Measurements from ENCODE around the gene ORM2. TPM values are rescaled to one million over a fixed set of nuclear protein-coding genes. Genes with fewer than 3 reads are reported as not detected.

Gene ORM2
- total RNA-seq, 1 experiment from 2014 or later: 46.0 TPM

DNA sequence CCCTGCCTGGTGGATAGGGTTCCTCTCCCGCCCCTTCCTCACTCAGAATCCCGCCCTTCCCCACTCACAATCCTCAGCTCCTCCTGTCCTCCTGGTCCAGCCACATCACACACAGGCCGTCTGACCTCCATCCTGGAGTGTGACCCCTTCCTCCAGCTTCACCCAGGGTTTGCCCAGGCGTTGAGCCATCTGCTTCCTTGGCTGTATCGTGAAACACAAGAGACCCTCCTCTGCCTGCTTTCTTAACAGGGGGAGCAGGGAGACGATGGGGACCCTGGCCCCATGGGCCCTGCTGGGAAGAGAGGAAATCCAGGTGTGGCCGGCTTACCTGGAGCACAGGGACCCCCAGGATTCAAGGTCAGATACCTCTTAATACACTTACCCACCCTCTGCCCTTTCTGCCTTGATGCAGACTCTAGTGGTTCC is 39.1 kb upstream of the ORM2 start:
- DNase-seq: peak in 1 of 2 experiments; percentile 40

GRCh38 chr9:114291064-114291474 is 38.6 kb upstream of the ORM2 start:
- Mint-ChIP-seq H3K36me3 (ENCODE audit: insufficient read depth, unreplicated experiment) (peaks cover 29% of the 10 kb centered on the region), H3K9me3 (ENCODE audit: unreplicated experiment) (peaks cover 20% of the 10 kb centered on the region), H3K4me3 (ENCODE audit: unreplicated experiment) (no peak overlapping the region), H3K27me3 (ENCODE audit: insufficient read depth, unreplicated experiment) (no peaks in the 10 kb centered on the region), H3K4me1 (ENCODE audit: low read depth, unreplicated experiment) (peaks cover 7% of the 10 kb centered on the region), H3K27ac (ENCODE audit: unreplicated experiment) (no peak overlapping the region)
- intact Hi-C loops (cut with micrococcal nuclease; ENCODE audit: unreplicated experiment): loop anchor here (1.0 to 5.0 kb wide), 5 partner anchors 52 to 554 kb away; partner anchors contain the start of gene COL27A1
- POLR2A ChIA-PET: no interaction called here
- Histone ChIP-seq H3K4me1 (peaks cover 14% of the 10 kb centered on the region), H3K9me3 (peaks cover 5% of the 10 kb centered on the region), H3K36me3 (ENCODE audit: control insufficient read depth, insufficient read depth, low read length) (peaks cover 3% of the 10 kb centered on the region; the same call in 1 of the 2 replicates), H3K27me3 (replicated peaks; ENCODE audit: control insufficient read depth, insufficient read depth, low read length) (no peaks in the 10 kb centered on the region), H3K4me3 (ENCODE audit: low read depth, low read length) (no peak overlapping the region)
- CTCF ChIA-PET: interaction anchor here (0.5 to 6.5 kb wide), 15 partner anchors 26 to 504 kb away, joined by 3 to 84 read pairs (median 4); partner anchors contain the start of gene COL27A1
- BruUV-seq (replicated peaks): no TSS peak
- DNase-seq: peak; percentile 70 to 80
- peak; percentile 81 to 92 for TF ChIP-seq CTCF (IDR thresholded peaks at IDR 0.05; ENCODE audit: insufficient read depth in 1 of 2, low read depth in 1 of 2, low read length in 1 of 2, severe bottlenecking in 1 of 2, unreplicated experiment in 1 of 2)

More for the DNA sequence above, 39.1 kb upstream of the ORM2 start:
- no peak for TF ChIP-seq CTCF (IDR thresholded peaks at IDR 0.05; ENCODE audit: insufficient read depth in 1 of 2, low read depth in 1 of 2, low read length in 1 of 2, severe bottlenecking in 1 of 2, unreplicated experiment in 1 of 2)
- ChIA-PET CTCF (interaction anchor here (0.5 to 6.5 kb wide), 14 partner anchors 26 to 503 kb away, joined by 3 to 84 read pairs (median 4); partner anchors contain the start of gene COL27A1), POLR2A (no interaction called here)
- peaks cover 14% of the 10 kb centered on the region for H3K4me1 ChIP-seq
- BruUV-seq (replicated peaks): no TSS peak
- no peaks in the 10 kb centered on the region for H3K27me3 Mint-ChIP-seq (ENCODE audit: insufficient read depth, unreplicated experiment)
- intact Hi-C loops (cut with micrococcal nuclease; ENCODE audit: unreplicated experiment): loop anchor here (5.0 kb wide), 1 partner anchor 553 kb away; no protein-coding TSS in a partner anchor
- no peak overlapping the region for H3K4me3 ChIP-seq (ENCODE audit: low read depth, low read length)
- peaks cover 7% of the 10 kb centered on the region for H3K4me1 Mint-ChIP-seq (ENCODE audit: low read depth, unreplicated experiment)
- H3K27ac Mint-ChIP-seq (ENCODE audit: unreplicated experiment): no peak overlapping the region
- peaks cover 20% of the 10 kb centered on the region for H3K9me3 Mint-ChIP-seq (ENCODE audit: unreplicated experiment)
- no peak overlapping the region for H3K4me3 Mint-ChIP-seq (ENCODE audit: unreplicated experiment)
- H3K27me3 ChIP-seq (replicated peaks; ENCODE audit: control insufficient read depth, insufficient read depth, low read length): no peaks in the 10 kb centered on the region
- peaks cover 3% of the 10 kb centered on the region; the same call in 1 of the 2 replicates for H3K36me3 ChIP-seq (ENCODE audit: control insufficient read depth, insufficient read depth, low read length)
- H3K9me3 ChIP-seq: peaks cover 5% of the 10 kb centered on the region
- peaks cover 24% of the 10 kb centered on the region for H3K36me3 Mint-ChIP-seq (ENCODE audit: insufficient read depth, unreplicated experiment)

DNA sequence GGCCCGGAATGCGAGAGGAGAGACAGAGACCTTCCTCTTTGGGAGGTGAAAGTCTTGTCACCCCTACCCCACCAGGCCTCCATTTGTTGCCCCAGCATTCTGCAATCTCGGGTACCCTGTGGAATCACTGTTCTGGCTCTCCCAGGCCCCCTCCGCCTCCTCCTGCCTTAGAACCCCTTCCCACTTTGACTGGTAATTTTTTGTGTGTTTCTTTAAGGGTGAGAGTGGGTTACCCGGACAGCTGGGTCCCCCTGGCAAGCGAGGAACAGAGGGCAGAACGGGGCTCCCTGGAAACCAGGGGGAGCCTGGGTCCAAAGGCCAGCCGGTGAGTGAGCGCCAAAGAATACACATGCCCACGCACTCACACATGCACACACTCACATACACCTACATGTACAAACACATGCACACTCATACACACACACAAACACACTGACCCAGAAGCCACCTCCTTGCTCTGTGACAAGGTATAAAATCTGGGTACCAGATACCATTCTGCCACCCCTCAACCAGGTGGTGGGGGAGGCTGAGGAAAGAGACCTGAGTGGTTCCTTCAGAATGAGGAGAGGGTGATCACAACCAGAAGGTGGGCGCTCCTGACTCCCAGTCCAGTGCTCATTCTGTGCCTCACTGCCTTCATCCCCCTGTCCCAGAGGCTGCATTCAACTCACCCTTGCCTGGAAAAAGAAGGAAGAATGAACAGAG is 37.6 kb upstream of the ORM2 start:
- H3K9me3 ChIP-seq: peaks cover 5% of the 10 kb centered on the region
- peaks cover 14% of the 10 kb centered on the region for H3K4me1 ChIP-seq
- peaks cover 20% of the 10 kb centered on the region for H3K9me3 Mint-ChIP-seq (ENCODE audit: unreplicated experiment)
- H3K4me1 Mint-ChIP-seq (ENCODE audit: low read depth, unreplicated experiment): peaks cover 7% of the 10 kb centered on the region
- POLR2A ChIA-PET: no interaction called here
- peaks cover 30% of the 10 kb centered on the region for H3K36me3 Mint-ChIP-seq (ENCODE audit: insufficient read depth, unreplicated experiment)
- no TSS peak for BruUV-seq (replicated peaks)
- TF ChIP-seq CTCF (IDR thresholded peaks at IDR 0.05; ENCODE audit: insufficient read depth in 1 of 2, low read depth in 1 of 2, low read length in 1 of 2, severe bottlenecking in 1 of 2, unreplicated experiment in 1 of 2): no peak
- H3K27me3 Mint-ChIP-seq (ENCODE audit: insufficient read depth, unreplicated experiment): no peaks in the 10 kb centered on the region
- no peak overlapping the region for H3K27ac Mint-ChIP-seq (ENCODE audit: unreplicated experiment)
- intact Hi-C loops (cut with micrococcal nuclease; ENCODE audit: unreplicated experiment): loop anchor here (1.0 to 5.0 kb wide), 5 partner anchors 53 to 555 kb away; partner anchors contain the start of gene COL27A1
- CTCF ChIA-PET: interaction anchor here (1.5 to 6.5 kb wide), 3 partner anchors 138 to 210 kb away, joined by 24 to 84 read pairs (median 30); partner anchors contain the start of gene COL27A1
- peaks cover 3% of the 10 kb centered on the region; the same call in 1 of the 2 replicates for H3K36me3 ChIP-seq (ENCODE audit: control insufficient read depth, insufficient read depth, low read length)
- H3K27me3 ChIP-seq (replicated peaks; ENCODE audit: control insufficient read depth, insufficient read depth, low read length): no peaks in the 10 kb centered on the region
- no peak overlapping the region for H3K4me3 ChIP-seq (ENCODE audit: low read depth, low read length)
- H3K4me3 Mint-ChIP-seq (ENCODE audit: unreplicated experiment): no peak overlapping the region
- no peak for DNase-seq

All from Caco-2 (cell line).